ENCODE data around the gene MRPL52. TPM values are rescaled to one million over a fixed set of nuclear protein-coding genes. Genes with fewer than 3 reads are reported as not detected.

Gene MRPL52
- total RNA-seq, 5 donors from 2014 or later (not counting 1 experiment from before 2014, with no cell fraction given) = 36.5 to 70.1 (median 62.2) TPM

- Histone ChIP-seq H3K27me3 (replicated peaks in 1 of 2; ENCODE audit: control insufficient read depth in 2 of 2, extremely low read depth in 1 of 2, insufficient read depth in 2 of 2, low read length in 1 of 2) (no peaks in the 10 kb centered on the region), H3K9me3 (no peaks in the 10 kb centered on the region), H3K4me1 (ENCODE audit: control insufficient read depth in 1 of 2, extremely low read depth in 1 of 2, insufficient read depth in 2 of 2, low read length in 2 of 2) (peaks cover 2 to 29% of the 10 kb centered on the region in 2 experiments), H3K36me3 (ENCODE audit: control insufficient read depth in 2 of 2, extremely low read depth in 1 of 2, insufficient read depth in 1 of 2, low read length in 1 of 2) (peaks cover 4 to 22% of the 10 kb centered on the region in 2 donors), H3K4me3 (ENCODE audit: control insufficient read depth in 1 of 2, extremely low read depth in 1 of 2, low read length in 1 of 2) (no peak overlapping the region), H3K27ac (ENCODE audit: low read length) (no peak overlapping the region)
- H3K9me3 Mint-ChIP-seq = no peaks in the 10 kb centered on the region
- no peak overlapping the region for H3K4me3 Mint-ChIP-seq
- peaks cover 33 to 45% (median 43%) of the 10 kb centered on the region in 3 donors for H3K4me1 Mint-ChIP-seq
- CTCF ChIA-PET = interaction anchor here (1.1 to 2.1 kb wide), 2 partner anchors 9 to 29 kb away, joined by 3 to 13 read pairs; no protein-coding TSS in a partner anchor
- DNase-seq (no peak), ATAC-seq (replicated peaks in 1 of 4) (no peak)
- POLR2A ChIA-PET = interaction anchor here in 1 of 2 donors (1.1 kb wide), 1 partner anchor 14 kb away, joined by 3 read pairs; no protein-coding TSS in a partner anchor
- 68% methylated on average over 3 of the region's 7 CpGs for WGBS (ENCODE audit: insufficient coverage)
- H3K36me3 Mint-ChIP-seq = peaks cover 20% of the 10 kb centered on the region
- peak overlapping the region; percentile 0 to 5 for H3K27ac Mint-ChIP-seq
- no peaks in the 10 kb centered on the region for H3K27me3 Mint-ChIP-seq
These were observed 52.4 kb downstream of the MRPL52 start for GRCh38 chr14:22882064-22882463.

GRCh38 chr14:22882529-22883172 lies 53.0 kb downstream of the MRPL52 start:
- H3K4me3 ChIP-seq (ENCODE audit: control insufficient read depth in 1 of 2, extremely low read depth in 1 of 2, low read length in 1 of 2) = no peak overlapping the region
- H3K4me1 ChIP-seq (ENCODE audit: control insufficient read depth in 1 of 2, extremely low read depth in 1 of 2, insufficient read depth in 2 of 2, low read length in 2 of 2) = peaks cover 7 to 35% of the 10 kb centered on the region in 2 experiments
- ChIA-PET POLR2A (interaction anchor here in 1 of 2 donors (1.1 kb wide), 1 partner anchor 14 kb away, joined by 3 read pairs; no protein-coding TSS in a partner anchor), CTCF (interaction anchor here (0.6 to 2.1 kb wide), 8 partner anchors 9 to 903 kb away, joined by 3 to 13 read pairs (median 4); no protein-coding TSS in a partner anchor)
- H3K4me1 Mint-ChIP-seq = peaks cover 38 to 51% (median 49%) of the 10 kb centered on the region in 3 donors
- no peaks in the 10 kb centered on the region for H3K9me3 Mint-ChIP-seq
- H3K27me3 Mint-ChIP-seq = no peaks in the 10 kb centered on the region
- ATAC-seq (replicated peaks in 1 of 4) = peak in 1 of 4 experiments; percentile 30
- H3K36me3 Mint-ChIP-seq = peaks cover 18% of the 10 kb centered on the region
- 83% methylated on average over 3 of the region's 6 CpGs for WGBS (ENCODE audit: insufficient coverage)
- H3K27ac Mint-ChIP-seq = no peak overlapping the region
- peak in 22 of 35 experiments; percentile 13 to 68 (median 31) for DNase-seq
- H3K36me3 ChIP-seq (ENCODE audit: control insufficient read depth in 2 of 2, extremely low read depth in 1 of 2, insufficient read depth in 1 of 2, low read length in 1 of 2) = peaks cover under 1 to 16% of the 10 kb centered on the region in 2 donors
- H3K27ac ChIP-seq (ENCODE audit: low read length) = no peak overlapping the region
- no peaks in the 10 kb centered on the region for H3K27me3 ChIP-seq (replicated peaks in 1 of 2; ENCODE audit: control insufficient read depth in 2 of 2, extremely low read depth in 1 of 2, insufficient read depth in 2 of 2, low read length in 1 of 2)
- H3K9me3 ChIP-seq = no peaks in the 10 kb centered on the region
- H3K4me3 Mint-ChIP-seq = no peak overlapping the region

- WGBS (ENCODE audit: insufficient coverage) = 87% methylated on average over 11 of the region's 15 CpGs
- H3K9me3 ChIP-seq = no peaks in the 10 kb centered on the region
- peaks cover 46 to 54% (median 52%) of the 10 kb centered on the region in 3 donors for H3K4me1 Mint-ChIP-seq
- ATAC-seq (replicated peaks in 1 of 4) (no peak), DNase-seq (no peak)
- no peak within 1 kb of the TSS for H3K4me3 ChIP-seq (ENCODE audit: control insufficient read depth in 1 of 2, extremely low read depth in 1 of 2, low read length in 1 of 2)
- H3K27ac Mint-ChIP-seq = peak within 1 kb of the TSS; percentile 52 to 80
- POLR2A ChIA-PET = no interaction called here
- H3K27me3 Mint-ChIP-seq = no peaks in the 10 kb centered on the region
- no peaks in the 10 kb centered on the region for H3K27me3 ChIP-seq (replicated peaks in 1 of 2; ENCODE audit: control insufficient read depth in 2 of 2, extremely low read depth in 1 of 2, insufficient read depth in 2 of 2, low read length in 1 of 2)
- H3K9me3 Mint-ChIP-seq = no peaks in the 10 kb centered on the region
- H3K36me3 ChIP-seq (ENCODE audit: control insufficient read depth in 2 of 2, extremely low read depth in 1 of 2, insufficient read depth in 1 of 2, low read length in 1 of 2) = peaks cover 0 to 9% of the 10 kb centered on the region in 2 donors
- CTCF ChIA-PET = interaction anchor here (0.7 to 2.0 kb wide), 4 partner anchors 10 to 313 kb away, joined by 3 to 7 read pairs (median 5); no protein-coding TSS in a partner anchor
- no peak within 1 kb of the TSS for H3K4me3 Mint-ChIP-seq
- peaks cover 12 to 42% of the 10 kb centered on the region in 2 experiments for H3K4me1 ChIP-seq (ENCODE audit: control insufficient read depth in 1 of 2, extremely low read depth in 1 of 2, insufficient read depth in 2 of 2, low read length in 2 of 2)
- H3K36me3 Mint-ChIP-seq = peaks cover 10% of the 10 kb centered on the region
- no peak within 1 kb of the TSS for H3K27ac ChIP-seq (ENCODE audit: low read length)
These were observed 53.7 kb downstream of the MRPL52 start, which contains the start of gene REM2 for GRCh38 chr14:22883173-22883976. REM2 (plus strand) TSS chr14:22883222; CDS start chr14:22883288, 66 bp downstream.

- Histone ChIP-seq H3K4me1 (ENCODE audit: control insufficient read depth in 1 of 2, extremely low read depth in 1 of 2, insufficient read depth in 2 of 2, low read length in 2 of 2) (peaks cover 17 to 50% of the 10 kb centered on the region in 2 experiments), H3K27me3 (replicated peaks in 1 of 2; ENCODE audit: control insufficient read depth in 2 of 2, extremely low read depth in 1 of 2, insufficient read depth in 2 of 2, low read length in 1 of 2) (no peaks in the 10 kb centered on the region), H3K4me3 (ENCODE audit: control insufficient read depth in 1 of 2, extremely low read depth in 1 of 2, low read length in 1 of 2) (no peak overlapping the region), H3K27ac (ENCODE audit: low read length) (no peak overlapping the region), H3K36me3 (ENCODE audit: control insufficient read depth in 2 of 2, extremely low read depth in 1 of 2, insufficient read depth in 1 of 2, low read length in 1 of 2) (peaks cover 0 to 3% of the 10 kb centered on the region in 2 donors), H3K9me3 (no peaks in the 10 kb centered on the region)
- 78% methylated on average over 5 of the region's 7 CpGs for WGBS (ENCODE audit: insufficient coverage)
- peaks cover 48 to 58% (median 53%) of the 10 kb centered on the region in 3 donors for H3K4me1 Mint-ChIP-seq
- H3K27me3 Mint-ChIP-seq = no peaks in the 10 kb centered on the region
- peak overlapping the region; percentile 52 to 80 for H3K27ac Mint-ChIP-seq
- H3K36me3 Mint-ChIP-seq = peaks cover 3% of the 10 kb centered on the region
- H3K4me3 Mint-ChIP-seq = no peak overlapping the region
- POLR2A ChIA-PET = no interaction called here
- no peak for ATAC-seq (replicated peaks in 1 of 4)
- H3K9me3 Mint-ChIP-seq = no peaks in the 10 kb centered on the region
- CTCF ChIA-PET = interaction anchor here (0.8 to 2.0 kb wide), 5 partner anchors 11 to 314 kb away, joined by 3 to 7 read pairs (median 4); partner anchors contain the start of gene RBM23 (in 1 of the 2)
- DNase-seq = no peak
These were observed 54.5 kb downstream of the MRPL52 start for GRCh38 chr14:22884076-22884737.

Other genes starting within 250 kb of the MRPL52 start
- gene DAD1, start 240.7 kb upstream of the MRPL52 start, total RNA-seq = 100 to 1,000 TPM in 4 of 5 donors, 10 to 100 TPM in 1; 80.9 to 127 (median 113) TPM
- 10 to 100 TPM; 10.1 to 20.9 (median 17.3) TPM for gene ABHD4, start 231.6 kb upstream of the MRPL52 start, total RNA-seq
- not detected for gene OR6J1, start 185.5 kb upstream of the MRPL52 start, total RNA-seq
- gene OXA1L, start 63.2 kb upstream of the MRPL52 start, total RNA-seq = 100 to 1,000 TPM; 130 to 152 (median 136) TPM
- 1 to 10 TPM in 2 of 5 donors, under 1 TPM in 2, not detected in 1; 0.75 to 1.8 (median 0.98) TPM for gene SLC7A7, start 14.5 kb upstream of the MRPL52 start, total RNA-seq
- gene MMP14, start 6.7 kb downstream of the MRPL52 start, total RNA-seq = 1 to 10 TPM; 1.9 to 3.7 (median 2.3) TPM
- gene LRP10, start 41.9 kb downstream of the MRPL52 start, total RNA-seq = 100 to 1,000 TPM in 1 of 5 donors, 10 to 100 TPM in 4; 67.0 to 103 (median 89.9) TPM
- gene REM2, start 53.3 kb downstream of the MRPL52 start, total RNA-seq = 10 to 100 TPM in 1 of 5 donors, 1 to 10 TPM in 4; 4.1 to 10.6 (median 6.2) TPM
- 100 to 1,000 TPM in 1 of 5 donors, 10 to 100 TPM in 4; 88.7 to 102 (median 94.7) TPM for gene RBM23, start 89.3 kb downstream of the MRPL52 start, total RNA-seq
- 10 to 100 TPM; 17.7 to 45.3 (median 37.5) TPM for gene PRMT5, start 99.5 kb downstream of the MRPL52 start, total RNA-seq
- gene HAUS4, start 127.2 kb downstream of the MRPL52 start, total RNA-seq = 10 to 100 TPM; 19.2 to 37.1 (median 23.8) TPM
- 1 to 10 TPM; 1.8 to 3.1 (median 2.4) TPM for gene AJUBA, start 152.7 kb downstream of the MRPL52 start, total RNA-seq
- 10 to 100 TPM; 10.8 to 13.7 (median 12.4) TPM for gene C14orf93, start 180.3 kb downstream of the MRPL52 start, total RNA-seq
- 10 to 100 TPM; 20.6 to 43.9 (median 38.0) TPM for gene PSMB5, start 205.0 kb downstream of the MRPL52 start, total RNA-seq
- under 1 TPM in 4 of 5 donors, not detected in 1; 0.26 to 0.95 (median 0.54) TPM for gene PSMB11, start 212.3 kb downstream of the MRPL52 start, total RNA-seq
- gene CDH24, start 227.6 kb downstream of the MRPL52 start, total RNA-seq = 1 to 10 TPM; 1.2 to 3.0 (median 1.6) TPM